ENCODE data around the gene RBM46.

Gene RBM46

GRCh38 chr4:154781126-154781982, at the start of gene RBM46:
RBM46 (plus strand) TSS chr4:154781272; CDS start chr4:154796753, 15,481 bp downstream.
- DNase-seq (ENCODE audit: low read depth) = peak; percentile 2
- peak within 1 kb of the TSS; percentile 27 for H3K4me3 ChIP-seq (ENCODE audit: low read depth, low read length)

GRCh38 chr4:154731756-154732155, 49.3 kb upstream of the RBM46 start:
- DNase-seq (ENCODE audit: low read depth) = no peak
- H3K4me3 ChIP-seq (ENCODE audit: low read depth, low read length) = no peak overlapping the region
- no peak for TF ChIP-seq CTCF (conservative IDR thresholded peaks at IDR 0.05; ENCODE audit: low read depth, low read length)

More at GRCh38 chr4:154781126-154781982, at the start of gene RBM46:
- no peak for TF ChIP-seq CTCF (conservative IDR thresholded peaks at IDR 0.05; ENCODE audit: low read depth, low read length)

GRCh38 chr4:154732669-154733068, 48.4 kb upstream of the RBM46 start:
- no peak for DNase-seq (ENCODE audit: low read depth)
- no peak for TF ChIP-seq CTCF (conservative IDR thresholded peaks at IDR 0.05; ENCODE audit: low read depth, low read length)
- H3K4me3 ChIP-seq (ENCODE audit: low read depth, low read length) = no peak overlapping the region

- DNase-seq (ENCODE audit: low read depth) = no peak
- no peak for TF ChIP-seq CTCF (conservative IDR thresholded peaks at IDR 0.05; ENCODE audit: low read depth, low read length)
These were observed 44.3 kb upstream of the RBM46 start for GRCh38 chr4:154736770-154737169.

GRCh38 chr4:154738426-154738825, 42.6 kb upstream of the RBM46 start:
- TF ChIP-seq CTCF (conservative IDR thresholded peaks at IDR 0.05; ENCODE audit: low read depth, low read length) = no peak
- no peak overlapping the region for H3K4me3 ChIP-seq (ENCODE audit: low read depth, low read length)
- DNase-seq (ENCODE audit: low read depth) = no peak

More at GRCh38 chr4:154736770-154737169, 44.3 kb upstream of the RBM46 start:
- no peak overlapping the region for H3K4me3 ChIP-seq (ENCODE audit: low read depth, low read length)

GRCh38 chr4:154739111-154739510, 42.0 kb upstream of the RBM46 start:
- no peak for DNase-seq (ENCODE audit: low read depth)
- no peak for TF ChIP-seq CTCF (conservative IDR thresholded peaks at IDR 0.05; ENCODE audit: low read depth, low read length)
- H3K4me3 ChIP-seq (ENCODE audit: low read depth, low read length) = no peak overlapping the region

- H3K4me3 ChIP-seq (ENCODE audit: low read depth, low read length) = no peak overlapping the region
- DNase-seq (ENCODE audit: low read depth) = no peak
- no peak for TF ChIP-seq CTCF (conservative IDR thresholded peaks at IDR 0.05; ENCODE audit: low read depth, low read length)
These were observed 40.6 kb upstream of the RBM46 start for GRCh38 chr4:154740462-154740861.

All from choroid plexus epithelial cell (primary cell).